ENCODE results near the gene KIF12.
"Not testable (repeated sequence)": the region's sequence is repeated elsewhere in the genome, so short reads cannot be mapped to it uniquely, and the experiment has no call there.

The KIF12 gene

GRCh38 chr9:114099669-114100270, 678 bp upstream of the KIF12 start:
- DNase-seq = no peak

GRCh38 chr9:114098021-114098935, 814 bp downstream of the KIF12 start:
- no peak for DNase-seq

- no peak for DNase-seq
Observed at GRCh38 chr9:114097613-114098020, 1.5 kb downstream of the KIF12 start.

DNA sequence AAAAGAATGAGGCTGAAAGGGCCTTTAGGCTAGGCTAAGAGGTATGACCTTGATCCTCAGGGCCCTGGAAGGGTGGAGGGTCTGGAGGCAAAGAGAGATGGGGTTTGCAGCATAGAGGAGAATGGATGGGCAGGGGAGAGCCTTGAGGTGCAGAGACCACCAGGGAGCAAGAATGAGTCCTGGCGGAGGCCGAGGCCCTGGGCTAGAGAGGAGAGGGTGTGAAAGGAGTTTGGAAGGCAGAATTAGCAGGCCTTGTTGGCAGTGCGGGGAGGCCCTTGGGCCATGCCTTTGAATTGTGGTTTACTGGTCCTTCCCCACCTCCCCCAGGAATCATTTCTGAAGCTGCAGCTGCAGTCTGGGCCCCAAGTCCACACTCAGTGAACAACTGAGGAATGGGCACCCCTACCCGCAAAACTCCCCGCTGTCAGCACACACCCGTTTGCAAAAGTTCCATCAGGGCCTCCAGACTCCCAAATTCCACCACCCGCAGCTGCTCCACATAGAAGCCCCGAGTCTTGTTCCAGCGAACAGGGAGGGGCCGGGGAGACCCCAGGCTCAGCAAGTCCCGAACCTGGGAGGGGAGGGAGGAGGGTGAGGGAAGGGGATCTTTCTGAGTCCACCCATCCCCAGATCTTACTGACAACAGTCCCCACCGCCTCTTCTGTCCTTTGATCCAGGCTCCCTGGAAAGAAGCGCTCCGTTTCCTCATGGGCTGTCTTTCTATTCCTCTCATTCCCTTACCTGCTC, 2.1 kb downstream of the KIF12 start:
- no peak for DNase-seq

GRCh38 chr9:114096041-114096511, 3.0 kb downstream of the KIF12 start:
- DNase-seq = no peak

DNA sequence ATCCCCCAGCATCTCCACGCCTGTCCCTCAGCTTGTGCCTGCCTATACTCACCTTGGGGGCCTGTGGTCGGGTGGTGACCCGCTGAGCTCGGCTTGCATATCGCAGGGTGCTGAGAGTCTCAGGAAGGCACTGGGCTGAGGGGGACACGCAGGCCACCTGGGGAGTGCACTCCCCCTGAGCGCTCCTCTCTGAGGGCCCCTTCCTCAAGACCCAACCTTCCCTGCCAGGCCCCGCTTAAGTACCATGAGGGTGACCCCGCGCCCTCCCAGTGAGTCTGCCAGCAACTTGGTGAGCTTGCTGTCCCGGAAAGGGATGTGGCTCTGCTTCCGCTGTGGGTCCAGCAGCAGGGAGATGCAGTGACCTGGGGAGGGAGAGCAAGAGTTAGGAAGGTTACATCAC, 4.1 kb downstream of the KIF12 start:
- DNase-seq = no peak

- no peak for DNase-seq
Observed at GRCh38 chr9:114093761-114094505, 5.2 kb downstream of the KIF12 start.

GRCh38 chr9:114093031-114093471, 6.0 kb downstream of the KIF12 start:
- DNase-seq = no peak

- no peak for DNase-seq
Observed at GRCh38 chr9:114092336-114092735, 6.8 kb downstream of the KIF12 start.

DNA sequence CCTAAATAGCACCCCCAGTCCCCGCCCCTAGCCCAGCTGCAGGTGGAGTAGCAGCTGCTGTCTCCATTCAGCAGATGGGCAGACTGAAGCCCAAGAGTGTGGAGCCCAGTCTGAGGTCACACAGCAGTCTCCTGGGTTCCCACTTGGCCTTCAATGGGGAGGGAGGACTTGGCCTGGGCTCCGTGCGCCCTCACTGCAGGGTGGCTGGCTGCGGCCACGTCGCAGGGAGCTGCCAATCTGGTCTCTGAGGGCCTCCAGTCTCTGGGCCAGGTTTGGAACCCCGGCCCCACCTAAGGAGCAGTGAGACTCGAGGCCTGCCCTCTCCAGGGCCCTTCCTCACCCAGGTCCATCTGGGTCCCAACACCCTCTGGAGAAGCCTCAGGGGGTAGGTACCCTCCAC, 7.4 kb downstream of the KIF12 start:
- no peak for DNase-seq

- no peak for DNase-seq
Observed at GRCh38 chr9:114090798-114091197, 8.3 kb downstream of the KIF12 start.

GRCh38 chr9:114089206-114089840, 9.8 kb downstream of the KIF12 start:
- no peak for DNase-seq

GRCh38 chr9:114088571-114089170, 10.4 kb downstream of the KIF12 start:
- no peak for DNase-seq

- DNase-seq = no peak
Observed at GRCh38 chr9:114087721-114088120, 11.4 kb downstream of the KIF12 start.

GRCh38 chr9:114086607-114087006, 12.5 kb downstream of the KIF12 start:
- no peak for DNase-seq

DNA sequence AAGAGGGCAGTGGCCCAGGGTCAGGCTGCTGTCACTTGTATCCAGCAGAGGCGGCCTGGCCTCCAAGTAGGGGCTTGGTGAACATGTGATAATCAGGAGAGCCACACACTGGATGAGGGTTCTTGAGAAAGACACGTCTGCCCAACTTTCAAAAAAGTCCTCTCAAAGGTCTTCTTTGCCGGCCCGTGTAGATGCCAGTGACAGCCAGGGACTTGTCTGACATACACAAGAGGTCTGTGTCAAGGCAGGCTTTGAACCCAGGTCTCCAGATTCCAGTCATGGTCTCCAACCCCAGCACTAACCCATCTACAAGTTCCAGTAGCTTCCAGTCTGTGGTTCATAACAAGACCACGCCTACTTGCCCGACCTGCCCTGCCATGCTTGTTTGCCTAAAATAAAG, 13.1 kb downstream of the KIF12 start:
- no peak for DNase-seq

- no peak for DNase-seq
Observed at GRCh38 chr9:114085387-114085789, 13.7 kb downstream of the KIF12 start.

DNA sequence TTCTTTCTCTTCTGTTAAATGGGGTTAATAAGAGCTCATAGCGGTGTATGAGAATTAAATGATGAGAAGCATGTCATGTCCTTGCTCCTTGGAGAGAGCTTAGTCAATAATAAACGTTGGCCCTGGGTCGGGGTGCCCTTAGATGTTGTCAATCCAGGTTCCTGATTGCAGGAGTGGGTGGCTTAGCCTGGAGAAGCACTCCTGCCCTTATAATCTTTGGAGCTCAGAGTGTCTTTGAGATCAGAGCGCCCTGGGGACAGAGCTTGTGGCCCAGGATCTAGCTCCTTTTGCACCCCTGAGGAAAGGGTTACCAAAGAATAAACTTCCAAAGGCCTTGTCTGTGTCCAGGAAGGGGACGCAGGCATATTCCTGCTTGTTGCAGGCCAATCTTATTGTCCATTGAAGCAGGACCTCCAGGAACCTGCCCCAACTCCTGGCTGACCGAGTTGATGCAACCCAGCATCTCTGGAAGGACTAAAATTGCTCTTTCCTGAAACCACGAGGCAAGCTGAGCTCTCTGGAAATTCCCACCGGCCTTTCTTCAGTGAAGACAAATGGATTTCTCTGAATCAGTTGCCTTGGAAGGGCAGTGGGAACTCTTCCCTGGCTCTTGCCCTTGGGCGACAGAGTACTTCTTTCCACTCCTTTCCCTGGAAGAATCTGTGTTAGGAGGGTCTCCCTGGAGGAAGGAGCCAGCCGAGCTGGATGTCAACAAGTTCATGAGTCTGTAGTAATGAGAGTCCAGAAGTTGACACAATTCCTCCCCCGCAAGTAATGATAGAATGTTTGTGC, 14.6 kb downstream of the KIF12 start:
- DNase-seq = no peak

GRCh38 chr9:114083666-114084065, 15.4 kb downstream of the KIF12 start:
- no peak for DNase-seq

- not testable (repeated sequence) for DNase-seq
Observed at GRCh38 chr9:114082763-114083412, 16.2 kb downstream of the KIF12 start.
